Prostate gland (tissue), 2 donors: ENCODE measurements around the gene FBN2.

Experiments
- POLR2AphosphoS5 ChIP-seq: sonication (generic); formaldehyde crosslinking; IDR thresholded peaks from one replicate; pipeline ENCODE4 v1.6.1; 2017; ENCODE audit warnings: antibody characterized with exemption
- TF ChIP-seq, protein P1 (sequence below), 4 experiments: fragments of 200-600 bp in 2 of 4; fragments of 450-650 bp in 2 of 4; sonication (generic) in 2 of 4; IDR thresholded peaks; 1 replicate in 3 of 4; 2 replicates in 1 of 4; pipeline ENCODE4 v1.5.1; 2016 to 2019; ENCODE audit warnings: antibody characterized with exemption in 4 of 4, mild to moderate bottlenecking in 2 of 4, moderate library complexity in 2 of 4

DNA sequence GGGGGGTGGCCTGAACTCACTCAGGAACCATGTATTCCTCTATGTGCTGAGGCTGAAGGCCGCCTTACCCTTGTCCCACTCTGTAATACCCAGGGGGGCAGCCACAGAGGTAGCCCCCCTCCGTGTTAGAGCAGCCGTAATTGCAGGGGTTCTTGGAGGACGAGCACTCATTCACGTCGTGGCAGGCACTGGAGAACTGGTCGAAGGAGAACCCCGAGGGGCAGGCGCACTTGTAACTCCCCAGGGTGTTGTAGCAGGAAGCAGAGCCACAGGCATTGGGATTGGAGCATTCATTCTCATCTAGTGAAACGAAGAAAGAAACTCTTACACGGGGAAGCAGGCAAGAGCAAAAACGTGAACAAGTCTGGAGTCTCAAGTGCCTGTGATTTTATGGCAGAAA, 274.7 kb downstream of the FBN2 start:
- TF ChIP-seq POLR2AphosphoS5 = no peak
- TF ChIP-seq, protein P1, sequence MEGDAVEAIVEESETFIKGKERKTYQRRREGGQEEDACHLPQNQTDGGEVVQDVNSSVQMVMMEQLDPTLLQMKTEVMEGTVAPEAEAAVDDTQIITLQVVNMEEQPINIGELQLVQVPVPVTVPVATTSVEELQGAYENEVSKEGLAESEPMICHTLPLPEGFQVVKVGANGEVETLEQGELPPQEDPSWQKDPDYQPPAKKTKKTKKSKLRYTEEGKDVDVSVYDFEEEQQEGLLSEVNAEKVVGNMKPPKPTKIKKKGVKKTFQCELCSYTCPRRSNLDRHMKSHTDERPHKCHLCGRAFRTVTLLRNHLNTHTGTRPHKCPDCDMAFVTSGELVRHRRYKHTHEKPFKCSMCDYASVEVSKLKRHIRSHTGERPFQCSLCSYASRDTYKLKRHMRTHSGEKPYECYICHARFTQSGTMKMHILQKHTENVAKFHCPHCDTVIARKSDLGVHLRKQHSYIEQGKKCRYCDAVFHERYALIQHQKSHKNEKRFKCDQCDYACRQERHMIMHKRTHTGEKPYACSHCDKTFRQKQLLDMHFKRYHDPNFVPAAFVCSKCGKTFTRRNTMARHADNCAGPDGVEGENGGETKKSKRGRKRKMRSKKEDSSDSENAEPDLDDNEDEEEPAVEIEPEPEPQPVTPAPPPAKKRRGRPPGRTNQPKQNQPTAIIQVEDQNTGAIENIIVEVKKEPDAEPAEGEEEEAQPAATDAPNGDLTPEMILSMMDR (IDR thresholded peaks at IDR 0.05) = no peak
